SJCRH30 (cell line): ENCODE results near the gene GPR176. TPM values are rescaled to one million over a fixed set of nuclear protein-coding genes. Genes with fewer than 3 reads are reported as not detected.

Source experiments
- DNase-seq, 2 experiments: peaks; one replicate each; pipeline ENCODE4 v3.0.0-alpha.2; 2015 to 2020
- H3K27ac ChIP-seq: fragments of 250-450 bp; sonication (Bioruptor Pico); 2 replicates; pipeline ENCODE4 v1.5.1; 2020; ENCODE audit warnings: mild to moderate bottlenecking, moderate library complexity
- H3K27me3 ChIP-seq: fragments of 250-450 bp; sonication (Bioruptor Pico); 2 replicates; pipeline ENCODE4 v1.5.1; 2020; ENCODE audit warnings: mild to moderate bottlenecking, moderate library complexity
- H3K36me3 ChIP-seq: fragments of 250-450 bp; sonication (Bioruptor Pico); 2 replicates; pipeline ENCODE4 v1.5.1; 2020; ENCODE audit warnings: mild to moderate bottlenecking, moderate library complexity
- H3K4me1 ChIP-seq: fragments of 250-450 bp; sonication (Bioruptor Pico); 2 replicates; pipeline ENCODE4 v1.5.1; 2020; ENCODE audit warnings: mild to moderate bottlenecking, moderate library complexity
- H3K4me3 ChIP-seq: fragments of 250-450 bp; sonication (Bioruptor Pico); 2 replicates; pipeline ENCODE4 v1.5.1; 2020; ENCODE audit warnings: mild to moderate bottlenecking, moderate library complexity
- H3K9me3 ChIP-seq: fragments of 250-450 bp; sonication (Bioruptor Pico); replicated peaks from 2 replicates; pipeline ENCODE4 v1.5.1; 2020; ENCODE audit warnings: mild to moderate bottlenecking, moderate library complexity
- total RNA-seq: library from RNA; depleted of rRNA; stranded (reverse); fragments of >200 nt; shearing (Covaris generic); gene quantifications from 2 replicates; pipeline ENCODE4 v1.2.3, GENCODE V29; 2014

GPR176 gene
- total RNA-seq, 1 experiment from 2014 or later, result 16.1 TPM

GRCh38 chr15:39869858-39870515 lies 50.1 kb downstream of the GPR176 start:
- no peaks in the 10 kb centered on the region for H3K36me3 ChIP-seq
- 0 out of 2 replicates have a peak, but pooled peaks cover 4% of the 10 kb centered on the region for H3K4me1 ChIP-seq
- no peak overlapping the region for H3K4me3 ChIP-seq
- H3K27ac ChIP-seq, result no peak overlapping the region
- DNase-seq, result no peak
- no peaks in the 10 kb centered on the region for H3K27me3 ChIP-seq
- no peaks in the 10 kb centered on the region for H3K9me3 ChIP-seq

GRCh38 chr15:39869254-39869653 lies 50.8 kb downstream of the GPR176 start:
- DNase-seq, result no peak

GRCh38 chr15:39868396-39868795 lies 51.7 kb downstream of the GPR176 start:
- DNase-seq, result no peak
- H3K4me1 ChIP-seq, result 0 out of 2 replicates have a peak, but pooled peaks cover 4% of the 10 kb centered on the region
- H3K4me3 ChIP-seq, result no peak overlapping the region
- no peaks in the 10 kb centered on the region for H3K36me3 ChIP-seq
- H3K27ac ChIP-seq, result no peak overlapping the region
- no peaks in the 10 kb centered on the region for H3K27me3 ChIP-seq
- H3K9me3 ChIP-seq, result no peaks in the 10 kb centered on the region

More at GRCh38 chr15:39869254-39869653, 50.8 kb downstream of the GPR176 start:
- Histone ChIP-seq H3K27me3 (no peaks in the 10 kb centered on the region), H3K36me3 (no peaks in the 10 kb centered on the region), H3K4me1 (0 out of 2 replicates have a peak, but pooled peaks cover 4% of the 10 kb centered on the region), H3K9me3 (no peaks in the 10 kb centered on the region), H3K27ac (no peak overlapping the region), H3K4me3 (no peak overlapping the region)

GRCh38 chr15:39864116-39864515 lies 56.0 kb downstream of the GPR176 start:
- H3K27me3 ChIP-seq, result no peaks in the 10 kb centered on the region
- no peak overlapping the region for H3K4me3 ChIP-seq
- H3K9me3 ChIP-seq, result no peaks in the 10 kb centered on the region
- no peaks in the 10 kb centered on the region for H3K36me3 ChIP-seq
- H3K27ac ChIP-seq, result no peak overlapping the region
- H3K4me1 ChIP-seq, result no peaks in the 10 kb centered on the region
- DNase-seq, result no peak

GRCh38 chr15:39860871-39861270 lies 59.2 kb downstream of the GPR176 start:
- Histone ChIP-seq H3K27me3 (no peaks in the 10 kb centered on the region), H3K36me3 (no peaks in the 10 kb centered on the region), H3K4me3 (no peak overlapping the region), H3K9me3 (no peaks in the 10 kb centered on the region), H3K27ac (no peak overlapping the region), H3K4me1 (no peaks in the 10 kb centered on the region)
- DNase-seq, result no peak

GRCh38 chr15:39860200-39860599 lies 59.9 kb downstream of the GPR176 start:
- Histone ChIP-seq H3K27ac (no peak overlapping the region), H3K27me3 (no peaks in the 10 kb centered on the region), H3K9me3 (no peaks in the 10 kb centered on the region), H3K4me1 (no peaks in the 10 kb centered on the region), H3K36me3 (no peaks in the 10 kb centered on the region), H3K4me3 (no peak overlapping the region)
- DNase-seq, result no peak

- no peaks in the 10 kb centered on the region for H3K4me1 ChIP-seq
- no peak overlapping the region for H3K4me3 ChIP-seq
- H3K27ac ChIP-seq, result no peak overlapping the region
- DNase-seq, result no peak
- no peaks in the 10 kb centered on the region for H3K36me3 ChIP-seq
- no peaks in the 10 kb centered on the region for H3K27me3 ChIP-seq
- H3K9me3 ChIP-seq, result no peaks in the 10 kb centered on the region
These were observed 60.4 kb downstream of the GPR176 start for GRCh38 chr15:39859636-39860035.

GRCh38 chr15:39857132-39857531 lies 62.9 kb downstream of the GPR176 start:
- no peaks in the 10 kb centered on the region for H3K27me3 ChIP-seq
- no peak overlapping the region for H3K27ac ChIP-seq
- no peak overlapping the region for H3K4me3 ChIP-seq
- no peak for DNase-seq
- no peaks in the 10 kb centered on the region for H3K4me1 ChIP-seq
- no peaks in the 10 kb centered on the region for H3K9me3 ChIP-seq
- no peaks in the 10 kb centered on the region for H3K36me3 ChIP-seq

- no peaks in the 10 kb centered on the region for H3K4me1 ChIP-seq
- no peaks in the 10 kb centered on the region for H3K36me3 ChIP-seq
- no peak overlapping the region for H3K27ac ChIP-seq
- no peak for DNase-seq
- H3K4me3 ChIP-seq, result no peak overlapping the region
- H3K27me3 ChIP-seq, result no peaks in the 10 kb centered on the region
- no peaks in the 10 kb centered on the region for H3K9me3 ChIP-seq
These were observed 63.7 kb downstream of the GPR176 start for GRCh38 chr15:39856357-39856756.

- H3K27ac ChIP-seq, result no peak overlapping the region
- H3K9me3 ChIP-seq, result no peaks in the 10 kb centered on the region
- no peak for DNase-seq
- no peaks in the 10 kb centered on the region for H3K27me3 ChIP-seq
- no peaks in the 10 kb centered on the region for H3K4me1 ChIP-seq
- no peak overlapping the region for H3K4me3 ChIP-seq
- H3K36me3 ChIP-seq, result no peaks in the 10 kb centered on the region
These were observed 64.7 kb downstream of the GPR176 start for GRCh38 chr15:39855400-39855799.

GRCh38 chr15:39854161-39854560 lies 65.9 kb downstream of the GPR176 start:
- Histone ChIP-seq H3K4me3 (no peak overlapping the region), H3K4me1 (no peaks in the 10 kb centered on the region), H3K36me3 (no peaks in the 10 kb centered on the region), H3K27ac (no peak overlapping the region), H3K27me3 (no peaks in the 10 kb centered on the region), H3K9me3 (no peaks in the 10 kb centered on the region)
- no peak for DNase-seq

- DNase-seq, result no peak
- Histone ChIP-seq H3K27ac (no peak overlapping the region), H3K36me3 (no peaks in the 10 kb centered on the region), H3K4me3 (no peak overlapping the region), H3K4me1 (no peaks in the 10 kb centered on the region), H3K27me3 (no peaks in the 10 kb centered on the region), H3K9me3 (no peaks in the 10 kb centered on the region)
These were observed 67.8 kb downstream of the GPR176 start for GRCh38 chr15:39852250-39852649.

GRCh38 chr15:39851500-39852092 lies 68.5 kb downstream of the GPR176 start:
- Histone ChIP-seq H3K4me3 (no peak overlapping the region), H3K36me3 (no peaks in the 10 kb centered on the region), H3K27ac (no peak overlapping the region), H3K9me3 (no peaks in the 10 kb centered on the region), H3K27me3 (no peaks in the 10 kb centered on the region), H3K4me1 (no peaks in the 10 kb centered on the region)
- DNase-seq, result no peak

- H3K4me3 ChIP-seq, result no peak overlapping the region
- no peaks in the 10 kb centered on the region for H3K36me3 ChIP-seq
- H3K27me3 ChIP-seq, result no peaks in the 10 kb centered on the region
- no peaks in the 10 kb centered on the region for H3K4me1 ChIP-seq
- DNase-seq, result no peak
- H3K27ac ChIP-seq, result no peak overlapping the region
- H3K9me3 ChIP-seq, result no peaks in the 10 kb centered on the region
These were observed 69.6 kb downstream of the GPR176 start for GRCh38 chr15:39850436-39850835.

GRCh38 chr15:39846108-39846507 lies 74.0 kb downstream of the GPR176 start:
- H3K4me1 ChIP-seq, result no peaks in the 10 kb centered on the region
- no peaks in the 10 kb centered on the region for H3K27me3 ChIP-seq
- no peaks in the 10 kb centered on the region for H3K36me3 ChIP-seq
- DNase-seq, result no peak
- no peaks in the 10 kb centered on the region for H3K9me3 ChIP-seq
- H3K4me3 ChIP-seq, result no peak overlapping the region
- H3K27ac ChIP-seq, result no peak overlapping the region

GRCh38 chr15:39845582-39845981 lies 74.5 kb downstream of the GPR176 start:
- Histone ChIP-seq H3K36me3 (no peaks in the 10 kb centered on the region), H3K27me3 (no peaks in the 10 kb centered on the region), H3K4me3 (no peak overlapping the region), H3K9me3 (no peaks in the 10 kb centered on the region), H3K4me1 (no peaks in the 10 kb centered on the region), H3K27ac (no peak overlapping the region)
- no peak for DNase-seq
